SK-N-SH treated with all-trans-retinoic acid at 6 μM for 48 hours (cell line): Measurements from ENCODE around the gene HECTD4.

Source experiments
- ARNTL ChIP-seq: fragments of 450-650 bp; formaldehyde crosslinking; IDR thresholded peaks from 2 replicates; pipeline ENCODE4 v1.5.0; 2020; ENCODE audit warnings: low read depth, mild to moderate bottlenecking, moderate library complexity, borderline replicate concordance
- BACH2 ChIP-seq: fragments of 250-450 bp; sonication (Bioruptor Pico); IDR thresholded peaks from 2 replicates; pipeline ENCODE4 v1.9.0; 2021; ENCODE audit warnings: mild to moderate bottlenecking, borderline replicate concordance
- ESRRG ChIP-seq: fragments of 250-450 bp; sonication (Bioruptor Pico); IDR thresholded peaks from 2 replicates; pipeline ENCODE4 v1.6.1; 2021; ENCODE audit warnings: mild to moderate bottlenecking
- OSR1 ChIP-seq: fragments of 250-450 bp; sonication (Bioruptor Pico); IDR thresholded peaks from 2 replicates; pipeline ENCODE4 v1.8.0; 2022; ENCODE audit warnings: moderate library complexity, mild to moderate bottlenecking, inconsistent platforms
- SNAI2 ChIP-seq: fragments of 250-450 bp; sonication (Bioruptor Pico); IDR thresholded peaks from 2 replicates; pipeline ENCODE4 v1.5.0; 2020; ENCODE audit warnings: mild to moderate bottlenecking, moderate library complexity
- TCF4 ChIP-seq: fragments of 250-450 bp; sonication (Bioruptor Pico); IDR thresholded peaks from 2 replicates; pipeline ENCODE4 v1.8.0; 2021; ENCODE audit warnings: mild to moderate bottlenecking, moderate library complexity, borderline replicate concordance
- ZFP3 ChIP-seq: fragments of 250-450 bp; sonication (Bioruptor Pico); IDR thresholded peaks from 2 replicates; pipeline ENCODE4 v1.5.0; 2020; ENCODE audit warnings: mild to moderate bottlenecking, moderate library complexity
- ZNF565 ChIP-seq: fragments of 450-650 bp; formaldehyde crosslinking; conservative IDR thresholded peaks from 2 replicates; pipeline ENCODE4 v1.5.0; 2020; ENCODE audit warnings: low read depth, mild to moderate bottlenecking, moderate library complexity
- TF ChIP-seq, protein P1 (sequence below): fragments of 250-450 bp; sonication (Bioruptor Pico); IDR thresholded peaks from 2 replicates; pipeline ENCODE4 v1.5.0; 2020; ENCODE audit warnings: mild to moderate bottlenecking, moderate library complexity
- TF ChIP-seq, protein P2 (sequence below): fragments of 250-450 bp; sonication (Bioruptor Pico); IDR thresholded peaks from 2 replicates; pipeline ENCODE4 v1.8.0; 2021; ENCODE audit warnings: low read depth, mild to moderate bottlenecking, moderate library complexity, borderline replicate concordance
- TF ChIP-seq, protein P3 (sequence below): fragments of 250-450 bp; sonication (Bioruptor Pico); IDR thresholded peaks from 2 replicates; pipeline ENCODE4 v1.8.0; 2020; ENCODE audit warnings: mild to moderate bottlenecking, moderate library complexity, borderline replicate concordance
- TF ChIP-seq, protein P4 (sequence below): fragments of 250-450 bp; sonication (Bioruptor Pico); IDR thresholded peaks from 2 replicates; pipeline ENCODE4 v1.5.1; 2020; ENCODE audit warnings: low read depth, mild to moderate bottlenecking, moderate library complexity

DNA sequence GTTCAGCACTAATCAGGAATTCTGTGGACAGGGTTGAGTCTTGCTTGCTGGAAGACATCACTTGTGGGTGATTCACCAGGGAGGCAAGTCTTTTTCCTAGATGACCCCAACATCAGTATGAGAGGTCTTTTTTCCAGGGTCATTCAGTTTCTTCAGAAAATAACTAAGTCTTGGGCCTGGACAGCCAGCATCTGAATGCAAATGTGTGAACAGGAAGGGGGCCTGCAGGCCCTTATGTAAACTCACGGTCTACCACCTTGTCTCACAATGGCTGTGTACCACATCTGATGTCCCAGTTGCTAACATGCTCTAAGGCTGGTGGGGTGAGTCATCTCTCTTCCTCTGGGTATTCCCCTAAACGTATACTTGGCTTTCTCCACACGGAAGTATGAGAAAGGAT, 79.2 kb downstream of the HECTD4 start:
- TF ChIP-seq, protein P1, sequence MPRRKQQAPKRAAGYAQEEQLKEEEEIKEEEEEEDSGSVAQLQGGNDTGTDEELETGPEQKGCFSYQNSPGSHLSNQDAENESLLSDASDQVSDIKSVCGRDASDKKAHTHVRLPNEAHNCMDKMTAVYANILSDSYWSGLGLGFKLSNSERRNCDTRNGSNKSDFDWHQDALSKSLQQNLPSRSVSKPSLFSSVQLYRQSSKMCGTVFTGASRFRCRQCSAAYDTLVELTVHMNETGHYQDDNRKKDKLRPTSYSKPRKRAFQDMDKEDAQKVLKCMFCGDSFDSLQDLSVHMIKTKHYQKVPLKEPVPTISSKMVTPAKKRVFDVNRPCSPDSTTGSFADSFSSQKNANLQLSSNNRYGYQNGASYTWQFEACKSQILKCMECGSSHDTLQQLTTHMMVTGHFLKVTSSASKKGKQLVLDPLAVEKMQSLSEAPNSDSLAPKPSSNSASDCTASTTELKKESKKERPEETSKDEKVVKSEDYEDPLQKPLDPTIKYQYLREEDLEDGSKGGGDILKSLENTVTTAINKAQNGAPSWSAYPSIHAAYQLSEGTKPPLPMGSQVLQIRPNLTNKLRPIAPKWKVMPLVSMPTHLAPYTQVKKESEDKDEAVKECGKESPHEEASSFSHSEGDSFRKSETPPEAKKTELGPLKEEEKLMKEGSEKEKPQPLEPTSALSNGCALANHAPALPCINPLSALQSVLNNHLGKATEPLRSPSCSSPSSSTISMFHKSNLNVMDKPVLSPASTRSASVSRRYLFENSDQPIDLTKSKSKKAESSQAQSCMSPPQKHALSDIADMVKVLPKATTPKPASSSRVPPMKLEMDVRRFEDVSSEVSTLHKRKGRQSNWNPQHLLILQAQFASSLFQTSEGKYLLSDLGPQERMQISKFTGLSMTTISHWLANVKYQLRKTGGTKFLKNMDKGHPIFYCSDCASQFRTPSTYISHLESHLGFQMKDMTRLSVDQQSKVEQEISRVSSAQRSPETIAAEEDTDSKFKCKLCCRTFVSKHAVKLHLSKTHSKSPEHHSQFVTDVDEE (CRISPR knock-in tag), result no peak
- TF ChIP-seq OSR1 (CRISPR knock-in tag) (no peak), ESRRG (CRISPR knock-in tag) (no peak), ZFP3 (CRISPR knock-in tag) (no peak), SNAI2 (CRISPR knock-in tag) (no peak), TCF4 (no peak), ZNF565 (CRISPR knock-in tag) (no peak), ARNTL (no peak), BACH2 (no peak)
- TF ChIP-seq, protein P2, sequence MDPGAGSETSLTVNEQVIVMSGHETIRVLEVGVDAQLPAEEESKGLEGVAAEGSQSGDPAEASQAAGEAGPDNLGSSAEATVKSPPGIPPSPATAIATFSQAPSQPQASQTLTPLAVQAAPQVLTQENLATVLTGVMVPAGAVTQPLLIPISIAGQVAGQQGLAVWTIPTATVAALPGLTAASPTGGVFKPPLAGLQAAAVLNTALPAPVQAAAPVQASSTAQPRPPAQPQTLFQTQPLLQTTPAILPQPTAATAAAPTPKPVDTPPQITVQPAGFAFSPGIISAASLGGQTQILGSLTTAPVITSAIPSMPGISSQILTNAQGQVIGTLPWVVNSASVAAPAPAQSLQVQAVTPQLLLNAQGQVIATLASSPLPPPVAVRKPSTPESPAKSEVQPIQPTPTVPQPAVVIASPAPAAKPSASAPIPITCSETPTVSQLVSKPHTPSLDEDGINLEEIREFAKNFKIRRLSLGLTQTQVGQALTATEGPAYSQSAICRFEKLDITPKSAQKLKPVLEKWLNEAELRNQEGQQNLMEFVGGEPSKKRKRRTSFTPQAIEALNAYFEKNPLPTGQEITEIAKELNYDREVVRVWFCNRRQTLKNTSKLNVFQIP (CRISPR knock-in tag), result no peak
- TF ChIP-seq, protein P3, sequence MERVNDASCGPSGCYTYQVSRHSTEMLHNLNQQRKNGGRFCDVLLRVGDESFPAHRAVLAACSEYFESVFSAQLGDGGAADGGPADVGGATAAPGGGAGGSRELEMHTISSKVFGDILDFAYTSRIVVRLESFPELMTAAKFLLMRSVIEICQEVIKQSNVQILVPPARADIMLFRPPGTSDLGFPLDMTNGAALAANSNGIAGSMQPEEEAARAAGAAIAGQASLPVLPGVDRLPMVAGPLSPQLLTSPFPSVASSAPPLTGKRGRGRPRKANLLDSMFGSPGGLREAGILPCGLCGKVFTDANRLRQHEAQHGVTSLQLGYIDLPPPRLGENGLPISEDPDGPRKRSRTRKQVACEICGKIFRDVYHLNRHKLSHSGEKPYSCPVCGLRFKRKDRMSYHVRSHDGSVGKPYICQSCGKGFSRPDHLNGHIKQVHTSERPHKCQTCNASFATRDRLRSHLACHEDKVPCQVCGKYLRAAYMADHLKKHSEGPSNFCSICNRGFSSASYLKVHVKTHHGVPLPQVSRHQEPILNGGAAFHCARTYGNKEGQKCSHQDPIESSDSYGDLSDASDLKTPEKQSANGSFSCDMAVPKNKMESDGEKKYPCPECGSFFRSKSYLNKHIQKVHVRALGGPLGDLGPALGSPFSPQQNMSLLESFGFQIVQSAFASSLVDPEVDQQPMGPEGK (CRISPR knock-in tag), result no peak
- TF ChIP-seq, protein P4, sequence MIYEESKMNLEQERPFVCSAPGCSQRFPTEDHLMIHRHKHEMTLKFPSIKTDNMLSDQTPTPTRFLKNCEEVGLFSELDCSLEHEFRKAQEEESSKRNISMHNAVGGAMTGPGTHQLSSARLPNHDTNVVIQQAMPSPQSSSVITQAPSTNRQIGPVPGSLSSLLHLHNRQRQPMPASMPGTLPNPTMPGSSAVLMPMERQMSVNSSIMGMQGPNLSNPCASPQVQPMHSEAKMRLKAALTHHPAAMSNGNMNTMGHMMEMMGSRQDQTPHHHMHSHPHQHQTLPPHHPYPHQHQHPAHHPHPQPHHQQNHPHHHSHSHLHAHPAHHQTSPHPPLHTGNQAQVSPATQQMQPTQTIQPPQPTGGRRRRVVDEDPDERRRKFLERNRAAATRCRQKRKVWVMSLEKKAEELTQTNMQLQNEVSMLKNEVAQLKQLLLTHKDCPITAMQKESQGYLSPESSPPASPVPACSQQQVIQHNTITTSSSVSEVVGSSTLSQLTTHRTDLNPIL, result no peak
